Ovary (tissue), 9 donors: Measurements from ENCODE around the gene ZG16. TPM values are rescaled to one million over a fixed set of nuclear protein-coding genes. Genes with fewer than 3 reads are reported as not detected.
"Not testable (repeated sequence)": the region's sequence is repeated elsewhere in the genome, so short reads cannot be mapped to it uniquely, and the experiment has no call there.

Experiments used
- DNase-seq, 5 donors: peaks; one replicate each; pipeline ENCODE4 v3.0.0-alpha.2; 2019 to 2020
- H3K27ac ChIP-seq, 2 donors: fragments of 200-600 bp; one replicate each; pipeline versions ENCODE4 v1.5.1 to v1.8.0; 2019 to 2022
- H3K27me3 ChIP-seq: fragments of 200-600 bp; one replicate; pipeline ENCODE4 v1.8.0; 2022
- H3K36me3 ChIP-seq: fragments of 200-600 bp; sonication (generic); one replicate; pipeline ENCODE4 v1.5.1; 2019
- H3K4me1 ChIP-seq: one replicate; pipeline ENCODE4 v1.8.1; 2013; ENCODE audit warnings: mild to moderate bottlenecking, moderate library complexity; ENCODE audit not compliant: insufficient read depth
- H3K4me3 ChIP-seq: fragments of 200-600 bp; sonication (generic); one replicate; pipeline ENCODE4 v1.5.1; 2017
- H3K9me3 ChIP-seq, 2 donors: fragments of 200-600 bp in 1 of 2; sonication (generic) in 1 of 2; one replicate each; pipeline versions ENCODE4 v1.5.1 to v1.8.1; 2013 to 2019; ENCODE audit warnings: mild to moderate bottlenecking in 1 of 2, moderate library complexity in 1 of 2
- EP300 ChIP-seq: sonication (generic); formaldehyde crosslinking; IDR thresholded peaks from one replicate; pipeline ENCODE4 v1.6.1; 2017; ENCODE audit warnings: antibody characterized with exemption
- POLR2A ChIP-seq: fragments of 450-650 bp; IDR thresholded peaks from one replicate; pipeline ENCODE4 v1.6.1; 2017; ENCODE audit warnings: antibody characterized with exemption, mild to moderate bottlenecking, moderate library complexity
- WGBS, 3 donors: extraction: QIAGEN DNeasy Blood & Tissue Kit in 1 of 3; methylation state at CpG; one replicate each; pipeline versions ENCODE4 v1.1.5 to v1.1.7; 2013 to 2017; 5-methylcytosine and 5-hydroxymethylcytosine counted together
- intact Hi-C, 4 donors: fragments of 100-400 bp; cut with DNase I; formaldehyde crosslinking; loops; one replicate each; pipeline versions ENCODE4 v1.11.0 to v1.15.1; 2022 to 2023
- polyA plus RNA-seq, 2 donors: library from polyadenylated mRNA; stranded (reverse); fragments of 200-250 nt in 1 of 2; fragments of 350-450 nt in 1 of 2; fragmentation: Illumina TruSeq in 1 of 2; extraction: RNeasy Lipid Tissue Mini Kit (QIAGEN cat#74804) in 1 of 2; gene quantifications; one replicate each; pipeline ENCODE4 v1.2.3, GENCODE V29; 2013 to 2014
- total RNA-seq, 7 donors: library from RNA; depleted of rRNA in 2 of 7; stranded (reverse); fragments of >200 nt in 2 of 7; fragmentation: NEBNext Ultra II Directional in 3 of 7; extraction: Animal tissue kit (Norgen Biotek cat#: 25700) in 3 of 7; gene quantifications; one replicate each; pipeline versions ENCODE4 v1.1.0 to v1.2.4, GENCODE V29; 2016 to 2023
- TF ChIP-seq, protein P1 (sequence below), 3 donors: fragments of 450-650 bp in 2 of 3; fragments of 200-600 bp in 1 of 3; IDR thresholded peaks; one replicate each; pipeline versions ENCODE4 v1.5.1 to v1.8.0; 2016 to 2022; ENCODE audit warnings: antibody characterized with exemption in 3 of 3, mild to moderate bottlenecking in 1 of 3
- donor health status: DM: no; HTN: no; CAD: no; lungs with moderate emphysema.
- donor health status: DM: no; HTN: no; CAD: no.
- donor health status: Bipolar disorder and iron deficiency.
- donor health status: DM: yes; HTN: yes; CAD: no.
- donor health status: DM: no; HTN: no; CAD: no.
- donor health status: DM: yes; HTN: yes; CAD: no.

Gene ZG16
- total and polyA plus RNA-seq, 9 donors: 0.07 to 0.48 (median 0.15) TPM; not detected in 6

GRCh38 chr16:29784157-29784556 is 6.1 kb downstream of the ZG16 start:
- Histone ChIP-seq H3K9me3 (no peaks in the 10 kb centered on the region), H3K27me3 (no peaks in the 10 kb centered on the region), H3K4me1 (peaks cover 3% of the 10 kb centered on the region), H3K4me3 (no peak overlapping the region), H3K36me3 (no peaks in the 10 kb centered on the region), H3K27ac (no peak overlapping the region)
- intact Hi-C loops: loop anchor here in 2 of 4 donors (10.0 kb wide), 1 partner anchor 59 kb away; no protein-coding TSS in a partner anchor
- 94 to 96% (median 95%) methylated on average over 2 of the region's 2 CpGs for WGBS, 3 donors
- TF ChIP-seq EP300: no peak
- TF ChIP-seq, protein P1, sequence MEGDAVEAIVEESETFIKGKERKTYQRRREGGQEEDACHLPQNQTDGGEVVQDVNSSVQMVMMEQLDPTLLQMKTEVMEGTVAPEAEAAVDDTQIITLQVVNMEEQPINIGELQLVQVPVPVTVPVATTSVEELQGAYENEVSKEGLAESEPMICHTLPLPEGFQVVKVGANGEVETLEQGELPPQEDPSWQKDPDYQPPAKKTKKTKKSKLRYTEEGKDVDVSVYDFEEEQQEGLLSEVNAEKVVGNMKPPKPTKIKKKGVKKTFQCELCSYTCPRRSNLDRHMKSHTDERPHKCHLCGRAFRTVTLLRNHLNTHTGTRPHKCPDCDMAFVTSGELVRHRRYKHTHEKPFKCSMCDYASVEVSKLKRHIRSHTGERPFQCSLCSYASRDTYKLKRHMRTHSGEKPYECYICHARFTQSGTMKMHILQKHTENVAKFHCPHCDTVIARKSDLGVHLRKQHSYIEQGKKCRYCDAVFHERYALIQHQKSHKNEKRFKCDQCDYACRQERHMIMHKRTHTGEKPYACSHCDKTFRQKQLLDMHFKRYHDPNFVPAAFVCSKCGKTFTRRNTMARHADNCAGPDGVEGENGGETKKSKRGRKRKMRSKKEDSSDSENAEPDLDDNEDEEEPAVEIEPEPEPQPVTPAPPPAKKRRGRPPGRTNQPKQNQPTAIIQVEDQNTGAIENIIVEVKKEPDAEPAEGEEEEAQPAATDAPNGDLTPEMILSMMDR (IDR thresholded peaks at IDR 0.05): no peak
- DNase-seq: no peak

- no peaks in the 10 kb centered on the region for H3K9me3 ChIP-seq
- no peaks in the 10 kb centered on the region for H3K36me3 ChIP-seq
- H3K27ac ChIP-seq: no peak overlapping the region
- TF ChIP-seq, protein P1 (IDR thresholded peaks at IDR 0.05): peak; percentile 72 to 77 (median 74)
- TF ChIP-seq EP300: no peak
- 3 to 5% (median 5%) methylated on average over 38 of the region's 38 CpGs for WGBS, 3 donors
- peak; percentile 71 to 86 (median 78) for DNase-seq
- intact Hi-C loops: loop anchor here in 2 of 4 donors (10.0 kb wide), 1 partner anchor 60 kb away; no protein-coding TSS in a partner anchor
- H3K27me3 ChIP-seq: no peaks in the 10 kb centered on the region
- peaks cover 7% of the 10 kb centered on the region for H3K4me1 ChIP-seq
- peak overlapping the region; percentile 22 for H3K4me3 ChIP-seq
Measured at GRCh38 chr16:29784901-29785500, 6.9 kb downstream of the ZG16 start.

- H3K4me3 ChIP-seq, H3K27me3 ChIP-seq, DNase-seq, H3K27ac ChIP-seq, H3K9me3 ChIP-seq, H3K36me3 ChIP-seq: not testable (repeated sequence)
- peaks cover 14% of the 10 kb centered on the region for H3K4me1 ChIP-seq
- intact Hi-C loops: loop anchor here in 2 of 4 donors (10.0 kb wide), 1 partner anchor 62 kb away; no protein-coding TSS in a partner anchor
- WGBS, 3 donors: 70 to 85% (median 80%) methylated on average over 4 of the region's 4 CpGs
Measured at GRCh38 chr16:29787155-29787554, 9.1 kb downstream of the ZG16 start.

DNA sequence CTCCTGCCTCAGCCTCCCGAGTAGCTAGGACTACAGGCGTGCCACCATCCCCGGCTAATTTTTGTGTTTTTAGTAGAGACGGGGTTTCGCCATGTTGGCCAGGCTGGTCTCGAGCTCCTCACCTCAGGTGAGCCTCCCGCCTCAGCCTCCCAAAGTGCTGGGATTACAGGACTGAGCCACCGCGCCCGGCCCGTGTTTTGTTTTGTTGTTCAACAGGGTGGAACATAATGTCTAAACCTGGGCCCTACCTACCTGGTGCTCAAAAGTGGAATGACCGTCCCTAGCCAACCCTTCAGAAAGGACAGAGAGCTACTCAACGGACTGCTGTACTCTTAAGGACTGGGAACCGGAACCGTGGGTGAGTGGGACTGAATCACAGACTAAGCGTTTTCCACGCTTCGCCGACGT is 11.7 kb downstream of the ZG16 start:
- 50 to 58% (median 57%) methylated on average over 20 of the region's 20 CpGs for WGBS, 3 donors
- H3K36me3 ChIP-seq: no peaks in the 10 kb centered on the region
- H3K27me3 ChIP-seq: no peaks in the 10 kb centered on the region
- H3K9me3 ChIP-seq: no peaks in the 10 kb centered on the region
- H3K27ac ChIP-seq: peak overlapping the region; percentile 44 to 78
- peak in 3 of 5 donors; percentile 29 to 49 (median 40) for DNase-seq
- H3K4me1 ChIP-seq: peaks cover 14% of the 10 kb centered on the region
- TF ChIP-seq, protein P1 (IDR thresholded peaks at IDR 0.05): no peak
- TF ChIP-seq EP300 (no peak), POLR2A (no peak)
- peak overlapping the region; percentile 37 for H3K4me3 ChIP-seq
- intact Hi-C loops: loop anchor here in 2 of 4 donors (2.0 to 10.0 kb wide), 3 partner anchors 25 to 65 kb away; partner anchors contain the start of gene C16orf54 (in 1 of the 2)
